Kidney epithelial cell (primary cell): ENCODE results near the gene RCCD1. TPM values are rescaled to one million over a fixed set of nuclear protein-coding genes. Genes with fewer than 3 reads are reported as not detected.

Source experiments
- DNase-seq: peaks from one replicate; pipeline ENCODE4 v3.0.0-alpha.2; 2010; ENCODE audit warnings: low read depth
- H3K27me3 ChIP-seq: 2 replicates; pipeline ENCODE4 v1.6.0; 2011; ENCODE audit warnings: low read length; ENCODE audit not compliant: control insufficient read depth, insufficient read depth
- H3K36me3 ChIP-seq: 2 replicates; pipeline ENCODE4 v1.5.1; 2011; ENCODE audit warnings: low read length; ENCODE audit not compliant: control insufficient read depth, insufficient read depth
- H3K4me3 ChIP-seq: 2 replicates; pipeline ENCODE4 v1.5.1; 2011; ENCODE audit warnings: low read depth, mild to moderate bottlenecking, control low read depth, low read length
- total RNA-seq: library from RNA; depleted of rRNA; stranded (reverse); fragments of >200 nt; gene quantifications from 2 replicates; pipeline ENCODE4 v1.2.3, GENCODE V29; 2015
- TF ChIP-seq, protein P1 (sequence below): IDR thresholded peaks from 2 replicates; pipeline ENCODE4 v1.5.1; 2011; ENCODE audit warnings: mild to moderate bottlenecking, moderate library complexity, low read length, control low read depth, inconsistent platforms; ENCODE audit not compliant: insufficient read depth, poor library complexity, severe bottlenecking

Gene RCCD1
- total RNA-seq, 1 donor from 2014 or later: 12.5 TPM

DNA sequence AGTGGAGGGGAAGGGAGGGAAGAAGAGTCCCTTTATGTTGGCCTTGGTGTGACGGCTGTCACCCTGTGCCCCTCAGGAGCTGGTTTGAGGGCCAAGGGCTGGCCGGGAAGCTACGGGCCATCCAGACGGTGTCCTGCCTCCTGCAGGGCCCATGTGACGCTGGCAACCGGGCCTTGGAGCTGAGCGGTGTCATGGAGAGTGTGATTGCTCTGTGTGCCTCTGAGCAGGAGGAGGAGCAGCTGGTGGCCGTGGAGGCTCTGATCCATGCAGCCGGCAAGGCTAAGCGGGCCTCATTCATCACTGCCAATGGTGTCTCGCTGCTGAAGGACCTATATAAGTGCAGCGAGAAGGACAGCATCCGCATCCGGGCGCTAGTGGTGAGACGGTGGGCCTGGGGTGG lies 8.1 kb upstream of the RCCD1 start:
- Histone ChIP-seq H3K36me3 (peaks cover 8% of the 10 kb centered on the region), H3K27me3 (no peaks in the 10 kb centered on the region), H3K4me3 (no peak overlapping the region)
- no peak for DNase-seq
- TF ChIP-seq, protein P1, sequence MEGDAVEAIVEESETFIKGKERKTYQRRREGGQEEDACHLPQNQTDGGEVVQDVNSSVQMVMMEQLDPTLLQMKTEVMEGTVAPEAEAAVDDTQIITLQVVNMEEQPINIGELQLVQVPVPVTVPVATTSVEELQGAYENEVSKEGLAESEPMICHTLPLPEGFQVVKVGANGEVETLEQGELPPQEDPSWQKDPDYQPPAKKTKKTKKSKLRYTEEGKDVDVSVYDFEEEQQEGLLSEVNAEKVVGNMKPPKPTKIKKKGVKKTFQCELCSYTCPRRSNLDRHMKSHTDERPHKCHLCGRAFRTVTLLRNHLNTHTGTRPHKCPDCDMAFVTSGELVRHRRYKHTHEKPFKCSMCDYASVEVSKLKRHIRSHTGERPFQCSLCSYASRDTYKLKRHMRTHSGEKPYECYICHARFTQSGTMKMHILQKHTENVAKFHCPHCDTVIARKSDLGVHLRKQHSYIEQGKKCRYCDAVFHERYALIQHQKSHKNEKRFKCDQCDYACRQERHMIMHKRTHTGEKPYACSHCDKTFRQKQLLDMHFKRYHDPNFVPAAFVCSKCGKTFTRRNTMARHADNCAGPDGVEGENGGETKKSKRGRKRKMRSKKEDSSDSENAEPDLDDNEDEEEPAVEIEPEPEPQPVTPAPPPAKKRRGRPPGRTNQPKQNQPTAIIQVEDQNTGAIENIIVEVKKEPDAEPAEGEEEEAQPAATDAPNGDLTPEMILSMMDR: no peak

DNA sequence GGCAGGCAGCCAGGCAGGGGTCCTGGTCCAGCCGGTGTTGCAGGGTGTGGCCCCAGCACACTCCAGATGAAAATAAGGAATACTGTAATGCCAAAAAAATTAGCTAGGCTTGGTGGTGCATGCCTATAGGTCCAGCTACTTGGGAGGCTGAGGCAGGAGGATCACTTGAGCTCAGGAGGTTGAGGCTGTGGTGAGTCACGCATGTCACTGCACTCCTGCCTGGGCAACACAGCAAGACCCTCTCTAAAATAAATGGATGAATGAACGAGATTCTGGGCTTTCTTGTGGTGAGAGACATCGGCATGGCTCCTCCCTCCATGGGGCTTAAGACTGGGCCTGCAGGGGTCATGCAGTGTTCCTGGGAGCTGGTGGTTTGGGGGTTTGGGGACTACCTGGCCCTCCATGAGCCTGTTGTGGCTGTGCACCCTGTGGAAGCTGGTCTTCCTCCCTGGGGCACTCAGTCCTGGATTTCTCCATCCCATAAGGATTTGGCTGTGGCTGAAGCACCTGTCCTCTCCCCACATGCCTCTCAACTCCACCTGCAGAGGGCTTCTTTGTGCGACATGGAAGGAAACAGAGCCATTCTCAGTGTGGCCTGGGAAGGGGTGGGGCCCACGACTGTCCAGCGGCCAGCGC lies 7.6 kb upstream of the RCCD1 start:
- TF ChIP-seq, protein P1: no peak
- Histone ChIP-seq H3K36me3 (peaks cover 8% of the 10 kb centered on the region), H3K4me3 (no peak overlapping the region), H3K27me3 (no peaks in the 10 kb centered on the region)
- DNase-seq: no peak

DNA sequence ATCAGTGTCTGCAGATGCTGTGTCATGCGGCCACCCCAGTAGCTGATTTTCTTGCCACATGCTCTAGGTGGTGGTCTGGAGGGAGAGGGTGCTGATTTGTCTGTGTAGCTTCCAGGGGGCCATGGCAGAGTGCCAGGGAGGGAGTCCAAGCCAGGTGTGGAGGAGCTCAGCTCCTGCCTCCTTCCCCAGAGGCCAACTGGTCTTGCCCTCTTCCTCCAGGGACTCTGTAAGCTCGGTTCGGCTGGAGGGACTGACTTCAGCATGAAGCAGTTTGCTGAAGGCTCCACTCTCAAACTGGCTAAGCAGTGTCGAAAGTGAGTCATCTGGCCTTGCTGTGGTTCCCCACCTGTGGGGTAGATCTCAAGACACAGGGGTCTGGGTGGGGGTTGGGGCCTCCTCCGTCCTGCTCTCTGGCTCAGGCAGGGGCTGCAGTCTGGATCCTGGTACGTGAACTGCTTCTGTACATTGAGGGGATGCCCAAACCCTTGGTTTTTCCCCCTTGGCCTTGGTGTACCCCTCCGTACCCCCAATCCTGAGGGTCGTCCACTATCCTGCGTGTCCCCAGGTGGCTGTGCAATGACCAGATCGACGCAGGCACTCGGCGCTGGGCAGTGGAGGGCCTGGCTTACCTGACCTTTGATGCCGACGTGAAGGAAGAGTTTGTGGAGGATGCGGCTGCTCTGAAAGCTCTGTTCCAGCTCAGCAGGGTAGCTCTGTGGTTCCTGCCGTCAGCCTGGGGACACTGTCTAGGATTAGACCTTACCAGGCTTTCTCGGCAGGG lies 6.9 kb upstream of the RCCD1 start:
- no peak for DNase-seq
- no peaks in the 10 kb centered on the region for H3K27me3 ChIP-seq
- TF ChIP-seq, protein P1: no peak
- H3K4me3 ChIP-seq: no peak overlapping the region
- H3K36me3 ChIP-seq: peaks cover 8% of the 10 kb centered on the region

DNA sequence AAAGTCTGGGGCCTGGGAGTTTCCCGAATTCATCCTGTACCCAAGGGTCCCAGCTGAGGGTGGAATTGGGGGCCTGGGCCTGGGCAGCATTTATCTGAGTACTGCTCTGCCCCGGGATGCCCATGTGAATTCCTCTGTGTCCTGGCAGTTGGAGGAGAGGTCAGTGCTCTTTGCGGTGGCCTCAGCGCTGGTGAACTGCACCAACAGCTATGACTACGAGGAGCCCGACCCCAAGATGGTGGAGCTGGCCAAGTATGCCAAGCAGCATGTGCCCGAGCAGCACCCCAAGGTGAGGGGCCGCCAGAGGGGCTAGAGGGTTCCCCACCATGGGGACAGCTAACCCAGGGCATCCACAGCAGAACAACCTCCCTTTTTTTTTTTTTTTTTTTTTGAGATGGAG lies 6.2 kb upstream of the RCCD1 start:
- Histone ChIP-seq H3K4me3 (no peak overlapping the region), H3K27me3 (no peaks in the 10 kb centered on the region), H3K36me3 (peaks cover 8% of the 10 kb centered on the region)
- no peak for DNase-seq
- TF ChIP-seq, protein P1: no peak

DNA sequence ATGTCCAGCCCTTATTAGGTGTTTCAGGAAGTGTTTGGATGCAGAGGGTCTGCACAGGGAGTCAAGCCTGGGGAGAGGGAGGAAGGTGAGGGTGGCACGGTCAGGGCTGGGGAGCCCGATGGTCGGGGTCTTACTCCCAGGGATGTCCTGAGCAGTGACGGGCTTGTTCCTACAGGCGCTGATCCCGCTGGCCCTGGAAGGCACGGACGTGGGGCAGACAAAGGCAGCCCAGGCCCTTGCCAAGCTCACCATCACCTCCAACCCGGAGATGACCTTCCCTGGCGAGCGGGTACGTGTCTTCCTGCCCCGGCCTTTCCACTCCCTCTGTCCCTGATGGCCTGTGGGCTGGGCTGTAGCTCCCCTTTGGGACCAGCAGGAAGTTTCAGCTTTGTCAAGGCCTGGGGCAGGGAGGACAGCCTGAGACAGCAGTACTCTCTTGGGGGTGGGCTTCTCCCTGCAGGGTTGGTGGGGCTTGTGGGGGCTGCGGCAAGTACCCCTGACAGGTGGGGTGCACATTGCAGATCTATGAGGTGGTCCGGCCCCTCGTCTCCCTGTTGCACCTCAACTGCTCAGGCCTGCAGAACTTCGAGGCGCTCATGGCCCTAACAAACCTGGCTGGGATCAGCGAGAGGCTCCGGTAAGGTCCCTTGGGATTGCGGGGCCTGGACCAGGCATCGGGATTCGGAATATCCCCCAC lies 4.6 kb upstream of the RCCD1 start:
- Histone ChIP-seq H3K4me3 (no peak overlapping the region), H3K27me3 (no peaks in the 10 kb centered on the region), H3K36me3 (peaks cover 8% of the 10 kb centered on the region)
- TF ChIP-seq, protein P1: no peak
- DNase-seq: no peak
